Glutamatergic neuron (in vitro differentiated cells): Measurements from ENCODE around the gene CNIH2. TPM values are rescaled to one million over a fixed set of nuclear protein-coding genes. Genes with fewer than 3 reads are reported as not detected.

Source experiments
- DNase-seq: peaks from one replicate; pipeline ENCODE4 v3.0.0; 2022
- H3K27ac Mint-ChIP-seq: one replicate; pipeline ENCODE4 v1.8.0; 2020; ENCODE audit warnings: mild to moderate bottlenecking, mixed read lengths, inconsistent platforms; ENCODE audit not compliant: unreplicated experiment
- H3K27me3 Mint-ChIP-seq: one replicate; pipeline ENCODE4 v1.8.0; 2020; ENCODE audit warnings: mild to moderate bottlenecking, moderate library complexity, mixed read lengths, inconsistent platforms; ENCODE audit not compliant: unreplicated experiment
- H3K36me3 Mint-ChIP-seq: one replicate; pipeline ENCODE4 v1.8.0; 2020; ENCODE audit warnings: mild to moderate bottlenecking, mixed read lengths, inconsistent platforms; ENCODE audit not compliant: unreplicated experiment
- H3K4me1 Mint-ChIP-seq: one replicate; pipeline ENCODE4 v1.8.0; 2020; ENCODE audit warnings: mild to moderate bottlenecking, low read depth, mixed read lengths, inconsistent platforms; ENCODE audit not compliant: unreplicated experiment
- H3K4me3 Mint-ChIP-seq: one replicate; pipeline ENCODE4 v1.8.0; 2020; ENCODE audit warnings: mild to moderate bottlenecking, mixed read lengths, inconsistent platforms; ENCODE audit not compliant: unreplicated experiment
- H3K9me3 Mint-ChIP-seq: one replicate; pipeline ENCODE4 v1.8.0; 2020; ENCODE audit warnings: mild to moderate bottlenecking, moderate library complexity, mixed read lengths, inconsistent platforms; ENCODE audit not compliant: unreplicated experiment
- CTCF ChIP-seq: fragments of 200-600 bp; sonication (generic); IDR thresholded peaks from one replicate; pipeline ENCODE4 v1.5.0; 2021; ENCODE audit not compliant: partially characterized antibody, unreplicated experiment
- total RNA-seq: library from RNA; stranded (reverse); fragmentation: NEBNext Ultra II Directional; extraction: Animal tissue kit (Norgen Biotek cat#: 25700); gene quantifications from one replicate; pipeline ENCODE4 v1.2.1, GENCODE V29; 2021; ENCODE audit not compliant: unreplicated experiment

The CNIH2 gene
- total RNA-seq, 1 donor from 2014 or later: 61.3 TPM

GRCh38 chr11:66329165-66329673, 51.2 kb downstream of the CNIH2 start:
- H3K9me3 Mint-ChIP-seq: peaks cover 13% of the 10 kb centered on the region
- no peak overlapping the region for H3K27ac Mint-ChIP-seq
- no peak overlapping the region for H3K4me3 Mint-ChIP-seq

GRCh38 chr11:66330931-66331330, 53.0 kb downstream of the CNIH2 start:
- Mint-ChIP-seq H3K9me3 (peaks cover 2% of the 10 kb centered on the region), H3K27ac (no peak overlapping the region), H3K4me3 (no peak overlapping the region), H3K4me1 (peaks cover 15% of the 10 kb centered on the region), H3K27me3 (peaks cover 12% of the 10 kb centered on the region), H3K36me3 (no peaks in the 10 kb centered on the region)
- no peak for TF ChIP-seq CTCF
- no peak for DNase-seq

More at GRCh38 chr11:66329165-66329673, 51.2 kb downstream of the CNIH2 start:
- Mint-ChIP-seq H3K4me1 (peaks cover 23% of the 10 kb centered on the region), H3K27me3 (peaks cover 23% of the 10 kb centered on the region), H3K36me3 (no peaks in the 10 kb centered on the region)
- DNase-seq: no peak
- no peak for TF ChIP-seq CTCF

GRCh38 chr11:66331542-66332370, 53.8 kb downstream of the CNIH2 start:
- Mint-ChIP-seq H3K9me3 (no peaks in the 10 kb centered on the region), H3K4me3 (no peak overlapping the region), H3K27me3 (peaks cover 12% of the 10 kb centered on the region), H3K36me3 (no peaks in the 10 kb centered on the region), H3K4me1 (peaks cover 16% of the 10 kb centered on the region), H3K27ac (no peak overlapping the region)
- TF ChIP-seq CTCF: no peak
- no peak for DNase-seq

GRCh38 chr11:66332371-66333219, 54.6 kb downstream of the CNIH2 start:
- no peak for TF ChIP-seq CTCF
- H3K27me3 Mint-ChIP-seq: peaks cover 12% of the 10 kb centered on the region
- no peaks in the 10 kb centered on the region for H3K9me3 Mint-ChIP-seq
- peaks cover 15% of the 10 kb centered on the region for H3K4me1 Mint-ChIP-seq
- DNase-seq: no peak
- no peak overlapping the region for H3K4me3 Mint-ChIP-seq
- peak overlapping the region; percentile 28 for H3K27ac Mint-ChIP-seq
- H3K36me3 Mint-ChIP-seq: no peaks in the 10 kb centered on the region
